ENCODE data around the gene CPS1. TPM values are rescaled to one million over a fixed set of nuclear protein-coding genes. Genes with fewer than 3 reads are reported as not detected.
A peak's percentile ranks its signal among the peaks of the same experiment; 100 is the strongest.

CPS1 gene
- total and polyA plus RNA-seq, 8 donors: 2.5 to 9.2 (median 7.3) TPM

GRCh38 chr2:210660751-210661150, 104.4 kb downstream of the CPS1 start:
- H3K36me3 ChIP-seq: no peaks in the 10 kb centered on the region
- peaks cover 0 to 7% of the 10 kb centered on the region in 2 donors for H3K9me3 ChIP-seq
- no peak overlapping the region for H3K27ac ChIP-seq
- H3K4me3 ChIP-seq: no peak overlapping the region
- no peaks in the 10 kb centered on the region for H3K27me3 ChIP-seq
- DNase-seq (no peak), ATAC-seq (no peak)
- intact Hi-C loops (cut with DNase I): no loop called here
- TF ChIP-seq CTCF (IDR thresholded peaks at IDR 0.05): no peak
- H3K4me1 ChIP-seq: no peaks in the 10 kb centered on the region

- no peak for TF ChIP-seq CTCF (IDR thresholded peaks at IDR 0.05)
- intact Hi-C loops (cut with DNase I): no loop called here
- Histone ChIP-seq H3K9me3 (peaks cover 0 to 7% of the 10 kb centered on the region in 2 donors), H3K4me1 (no peaks in the 10 kb centered on the region), H3K27me3 (no peaks in the 10 kb centered on the region), H3K36me3 (no peaks in the 10 kb centered on the region), H3K27ac (no peak overlapping the region), H3K4me3 (no peak overlapping the region)
- ATAC-seq: no peak
- no peak for DNase-seq
Observed at GRCh38 chr2:210662560-210662959, 106.2 kb downstream of the CPS1 start.

GRCh38 chr2:210663631-210664089, 107.3 kb downstream of the CPS1 start:
- Histone ChIP-seq H3K27ac (no peak overlapping the region), H3K27me3 (no peaks in the 10 kb centered on the region), H3K4me1 (no peaks in the 10 kb centered on the region), H3K36me3 (no peaks in the 10 kb centered on the region), H3K9me3 (peaks cover 0 to 7% of the 10 kb centered on the region in 2 donors), H3K4me3 (no peak overlapping the region)
- ATAC-seq: peak; percentile 66
- DNase-seq: peak in 2 of 4 donors; percentile 4 to 25
- TF ChIP-seq CTCF (IDR thresholded peaks at IDR 0.05): no peak
- intact Hi-C loops (cut with DNase I): no loop called here

GRCh38 chr2:210667711-210668110, 111.3 kb downstream of the CPS1 start:
- no peak for TF ChIP-seq CTCF (IDR thresholded peaks at IDR 0.05)
- no peak for ATAC-seq
- H3K27ac ChIP-seq: no peak overlapping the region
- no peaks in the 10 kb centered on the region for H3K27me3 ChIP-seq
- H3K36me3 ChIP-seq: no peaks in the 10 kb centered on the region
- no peak overlapping the region for H3K4me3 ChIP-seq
- no peaks in the 10 kb centered on the region for H3K4me1 ChIP-seq
- intact Hi-C loops (cut with DNase I): no loop called here
- no peak for DNase-seq
- H3K9me3 ChIP-seq: no peaks in the 10 kb centered on the region

- Histone ChIP-seq H3K4me3 (no peak overlapping the region), H3K4me1 (no peaks in the 10 kb centered on the region), H3K36me3 (no peaks in the 10 kb centered on the region), H3K27ac (no peak overlapping the region), H3K9me3 (no peaks in the 10 kb centered on the region), H3K27me3 (no peaks in the 10 kb centered on the region)
- intact Hi-C loops (cut with DNase I): no loop called here
- ATAC-seq (no peak), DNase-seq (no peak)
- no peak for TF ChIP-seq CTCF (IDR thresholded peaks at IDR 0.05)
Observed at GRCh38 chr2:210671065-210671464, 114.7 kb downstream of the CPS1 start.

Data from left lung (tissue), 10 donors.